Muscle of arm (tissue), 12 donors: Measurements from ENCODE around the gene CORO2B. TPM values are rescaled to one million over a fixed set of nuclear protein-coding genes. Genes with fewer than 3 reads are reported as not detected.

Experiments
- DNase-seq: peaks from one replicate; pipeline ENCODE4 v3.0.0-alpha.2; 2013
- polyA plus RNA-seq, 12 donors: library from polyadenylated mRNA; unstranded; fragments of 120-200 nt; gene quantifications; one replicate each; pipeline ENCODE4 v1.2.1, GENCODE V29; 2013; ENCODE audit not compliant: insufficient read length in 12 of 12

The CORO2B gene
- polyA plus RNA-seq, 12 donors: 4.3 to 10.6 (median 6.0) TPM; not detected in 1

- no peak for DNase-seq
Observed at GRCh38 chr15:68589783-68590710, 11.3 kb downstream of the CORO2B start.

- no peak for DNase-seq
Observed at GRCh38 chr15:68590721-68591389, 12.1 kb downstream of the CORO2B start.

GRCh38 chr15:68592054-68592453, 13.3 kb downstream of the CORO2B start:
- DNase-seq: no peak

GRCh38 chr15:68592544-68592943, 13.8 kb downstream of the CORO2B start:
- no peak for DNase-seq

GRCh38 chr15:68593341-68593740, 14.5 kb downstream of the CORO2B start:
- no peak for DNase-seq

GRCh38 chr15:68593828-68594532, 15.2 kb downstream of the CORO2B start:
- no peak for DNase-seq

DNA sequence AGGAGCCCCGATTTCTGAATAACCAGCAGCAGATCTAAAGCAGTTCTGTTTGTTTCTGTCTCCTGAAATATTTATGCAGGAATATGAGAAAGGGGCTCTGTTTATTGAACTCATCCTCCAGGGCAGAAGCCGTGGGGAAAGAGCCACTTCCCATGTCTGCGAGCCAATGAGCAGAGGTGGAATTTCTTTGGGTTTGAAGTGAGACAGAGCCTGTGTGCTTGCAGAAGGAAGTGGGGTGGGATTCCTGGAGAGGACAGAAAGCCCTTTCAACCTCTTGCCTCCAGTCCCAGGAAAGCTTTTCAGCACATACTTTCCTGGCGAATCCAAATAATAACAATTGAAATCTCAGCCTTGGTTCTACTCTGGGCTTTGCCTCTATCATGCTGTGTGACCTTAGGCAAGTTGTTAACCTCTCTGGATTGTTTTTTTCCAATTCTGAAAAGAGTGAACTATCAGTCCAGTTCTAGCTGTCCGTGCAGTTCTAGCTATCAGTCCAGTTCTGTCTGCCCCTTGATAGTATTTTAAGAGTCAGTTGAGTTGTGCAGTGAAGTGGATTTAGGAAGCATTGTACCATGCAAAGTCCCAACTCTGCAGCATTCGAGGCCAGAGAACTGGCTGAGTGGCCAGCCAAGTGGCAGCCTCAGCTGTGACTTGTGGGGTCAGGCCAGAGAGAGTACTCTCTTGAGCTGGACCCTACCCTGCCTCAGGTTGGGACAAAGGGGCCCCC, 15.9 kb downstream of the CORO2B start:
- no peak for DNase-seq

GRCh38 chr15:68595260-68595564, 16.4 kb downstream of the CORO2B start:
- DNase-seq: no peak

DNA sequence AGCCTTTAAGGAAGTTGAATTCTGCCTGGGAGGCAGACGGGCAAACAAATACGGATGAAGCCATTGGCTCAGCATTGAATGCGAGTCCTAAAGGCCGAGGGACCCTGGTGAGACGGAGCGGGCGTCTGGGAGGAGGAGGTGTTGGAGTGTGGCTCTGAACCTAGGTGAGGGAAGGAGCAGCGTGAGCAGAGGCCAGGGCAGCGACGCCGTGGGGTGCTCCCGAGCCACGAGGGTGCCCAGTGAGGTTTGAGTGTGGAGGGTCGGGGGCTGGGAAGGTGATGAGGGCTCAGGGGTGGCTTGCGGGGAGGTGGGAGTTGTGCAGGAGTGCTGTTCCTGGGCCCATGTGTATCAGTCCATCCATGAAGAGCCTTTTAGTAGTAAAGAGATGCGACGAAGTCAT, 17.0 kb downstream of the CORO2B start:
- DNase-seq: no peak

DNA sequence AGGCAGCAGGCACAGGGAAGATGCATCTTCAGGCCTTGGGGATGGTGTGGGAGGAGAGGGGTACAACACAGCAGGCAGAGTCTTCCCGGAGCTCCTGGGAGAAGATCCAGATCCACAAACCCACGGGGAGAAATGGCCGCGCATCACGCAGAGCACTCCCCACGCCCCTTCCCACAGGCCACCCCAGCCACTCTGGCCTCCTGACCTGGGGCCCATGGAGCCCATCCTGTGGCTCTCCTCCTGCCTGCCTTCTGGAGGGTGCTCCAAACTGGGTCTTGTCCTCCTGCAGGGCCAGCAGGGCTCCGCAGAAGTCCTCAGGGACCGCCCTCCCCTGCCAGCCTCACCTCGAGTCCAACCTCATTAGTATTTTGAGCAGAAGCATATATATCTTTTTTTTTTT, 17.9 kb downstream of the CORO2B start:
- DNase-seq: no peak

GRCh38 chr15:68597581-68597980, 18.8 kb downstream of the CORO2B start:
- DNase-seq: no peak

GRCh38 chr15:68598171-68599152, 19.7 kb downstream of the CORO2B start:
- no peak for DNase-seq

DNA sequence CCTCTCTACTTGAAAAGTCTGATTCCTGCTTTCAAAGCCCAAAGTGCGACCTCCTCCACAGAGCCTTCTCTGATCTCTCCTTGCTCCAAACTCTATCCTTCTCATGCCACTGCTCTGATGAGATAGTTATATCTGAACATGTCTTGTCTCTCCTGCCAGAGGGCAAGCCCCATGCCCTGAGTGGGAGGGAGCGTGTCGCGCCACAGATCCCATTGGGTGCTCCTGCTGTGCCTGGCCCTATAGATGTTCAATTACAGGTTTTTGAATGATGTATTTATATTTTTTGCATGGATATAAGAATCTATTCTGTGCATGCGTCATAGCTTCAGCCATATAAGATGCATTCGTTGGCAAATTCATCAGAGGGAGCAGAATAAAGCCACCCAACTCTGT, 20.4 kb downstream of the CORO2B start:
- DNase-seq: no peak

DNA sequence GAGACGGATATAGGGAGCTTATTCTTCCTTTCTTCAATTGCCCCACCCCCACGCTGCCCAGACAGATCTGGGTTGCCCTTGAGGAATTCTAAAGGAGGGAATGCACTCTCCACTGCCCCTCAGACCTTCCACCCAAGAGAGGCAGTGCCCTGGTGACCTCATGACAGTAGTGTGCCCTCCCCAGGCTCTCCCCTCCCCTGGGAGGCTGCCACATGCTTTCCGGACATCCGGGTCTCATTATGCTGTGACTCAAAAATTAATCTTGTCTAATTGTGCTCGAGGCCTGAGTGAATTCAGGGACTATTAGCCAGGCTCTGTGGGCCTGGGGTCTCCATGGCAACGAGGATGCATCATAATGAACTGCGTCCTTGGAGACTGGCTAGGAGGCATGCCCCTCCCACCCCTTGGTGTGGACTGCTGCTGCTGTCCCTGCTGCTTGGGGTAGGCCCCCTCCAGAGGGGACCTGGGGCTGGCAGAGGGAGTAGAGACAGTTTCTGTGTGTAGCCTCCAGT, 20.8 kb downstream of the CORO2B start:
- no peak for DNase-seq

DNA sequence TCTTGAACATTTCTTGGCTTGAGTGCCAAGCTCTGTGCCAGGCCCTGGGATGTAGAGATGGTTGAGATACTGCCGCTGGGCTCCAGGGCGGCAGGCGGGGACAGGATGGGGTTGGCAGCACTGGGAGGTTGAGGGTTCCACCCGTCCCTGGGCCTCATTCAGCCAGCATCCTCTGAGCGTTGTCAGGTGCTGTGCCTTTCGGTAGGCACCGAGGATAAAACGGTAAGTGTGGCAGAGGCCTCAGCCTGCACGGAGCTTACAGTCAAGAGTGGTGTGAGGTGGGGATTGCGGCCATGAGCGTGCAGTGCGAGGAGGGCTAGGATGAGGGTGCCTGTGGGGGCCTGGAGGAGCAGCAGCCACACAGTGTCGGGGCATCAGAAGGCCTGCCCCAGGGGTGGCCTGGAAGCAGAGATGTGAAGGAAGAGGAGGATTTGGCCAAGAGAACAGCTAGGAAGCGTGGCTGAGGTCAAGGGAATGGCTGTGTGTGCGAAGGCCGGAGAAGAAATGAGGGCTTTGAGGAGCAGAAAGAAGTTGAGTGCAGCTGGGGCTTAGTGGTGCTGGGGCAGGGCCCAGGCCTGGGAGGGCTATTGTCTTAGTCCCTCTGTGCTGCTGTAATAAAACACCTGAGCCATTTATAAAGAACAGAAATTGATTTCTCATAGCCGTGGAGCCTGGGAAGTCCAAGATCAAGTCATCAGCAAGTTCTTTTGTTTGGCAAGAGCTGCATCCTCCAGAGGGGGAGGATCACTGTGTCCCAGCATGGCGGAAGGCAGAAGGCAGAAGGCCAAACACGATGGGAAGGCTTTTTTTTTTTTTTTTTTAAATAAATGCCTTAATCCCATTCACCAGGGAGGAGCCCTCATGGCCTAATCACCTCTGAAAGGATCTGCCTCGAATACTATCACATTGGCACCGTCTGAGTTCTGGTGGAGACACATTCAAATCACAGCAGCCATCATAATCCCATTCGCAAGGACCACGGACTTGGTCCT, 22.7 kb downstream of the CORO2B start:
- DNase-seq: no peak

DNA sequence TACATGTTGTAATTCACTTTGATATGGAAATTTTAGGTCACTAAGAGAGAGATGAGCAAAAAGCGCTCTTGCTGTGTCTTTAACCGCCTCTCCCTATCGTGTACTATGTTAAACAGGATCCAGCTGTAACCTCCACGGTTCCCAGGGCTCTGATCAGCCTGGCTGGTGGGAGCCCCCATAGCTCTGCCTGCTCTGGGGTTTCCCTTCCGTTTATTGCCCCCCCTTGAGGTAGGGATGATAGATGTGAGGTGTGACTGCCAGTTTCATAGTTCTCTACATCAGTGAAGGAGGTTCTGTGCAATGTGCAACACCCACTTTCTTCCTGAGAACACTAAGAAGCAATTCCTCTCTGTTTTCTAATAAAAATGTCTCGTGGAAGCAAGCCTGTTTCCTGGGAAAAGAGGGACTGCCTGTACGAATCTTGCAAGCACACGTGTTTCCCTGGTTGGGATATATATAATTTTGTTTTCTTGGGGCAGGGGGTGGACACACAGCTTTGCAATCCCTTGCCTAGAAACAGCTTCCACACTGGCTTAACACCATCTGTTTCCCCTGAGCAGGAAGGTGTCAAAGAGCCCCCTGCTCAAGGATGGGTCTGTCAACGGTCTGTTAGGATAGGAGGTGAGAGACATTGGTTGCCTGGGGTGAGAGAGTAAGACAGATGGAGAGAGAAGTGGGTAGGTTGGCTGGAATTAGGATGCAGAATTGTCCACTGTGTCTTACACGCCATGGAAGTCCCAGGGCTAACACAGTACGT, 23.8 kb downstream of the CORO2B start:
- DNase-seq: no peak

DNA sequence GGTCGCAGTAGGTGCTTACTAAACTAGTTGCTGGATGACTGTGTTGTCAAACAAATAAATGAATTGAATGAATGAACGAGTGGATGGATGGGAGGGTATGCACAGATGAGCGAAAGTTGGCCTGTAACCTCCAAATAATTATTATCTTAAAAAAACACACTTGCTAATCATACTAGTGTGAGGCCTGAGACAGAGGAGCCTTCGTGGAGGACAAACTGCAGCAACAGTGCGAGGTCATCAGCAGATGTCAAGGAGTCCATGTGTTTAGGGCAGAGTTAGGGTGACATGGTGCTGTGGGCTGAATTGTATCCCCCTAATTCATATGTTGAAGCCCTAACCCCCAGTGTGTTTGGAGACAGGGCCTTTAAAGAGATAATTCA, 24.4 kb downstream of the CORO2B start:
- no peak for DNase-seq

DNA sequence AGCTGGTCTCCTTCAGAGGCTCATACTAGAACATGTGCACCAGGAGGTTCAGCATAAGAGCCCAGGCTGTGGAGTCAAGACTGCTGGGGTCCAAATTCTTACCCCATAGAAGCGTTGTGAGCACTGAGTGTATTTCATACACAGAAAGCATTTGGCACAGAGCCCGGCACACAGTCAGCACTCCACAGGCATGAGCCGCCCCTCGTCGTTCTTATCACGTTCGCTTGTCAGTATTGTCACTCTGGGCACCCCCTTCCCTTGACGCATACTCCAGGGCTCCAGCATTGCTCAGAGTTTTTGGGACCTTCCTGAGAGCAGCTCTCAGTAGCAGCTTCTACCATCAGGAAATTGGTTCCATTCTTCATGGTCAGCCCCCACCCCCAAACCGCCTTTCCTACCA, 25.2 kb downstream of the CORO2B start:
- no peak for DNase-seq
